Measurements from ENCODE around the gene ADGRD2. TPM values are rescaled to one million over a fixed set of nuclear protein-coding genes. Genes with fewer than 3 reads are reported as not detected.

Gene ADGRD2
- total RNA-seq, 1 experiment from 2014 or later = not detected

DNA sequence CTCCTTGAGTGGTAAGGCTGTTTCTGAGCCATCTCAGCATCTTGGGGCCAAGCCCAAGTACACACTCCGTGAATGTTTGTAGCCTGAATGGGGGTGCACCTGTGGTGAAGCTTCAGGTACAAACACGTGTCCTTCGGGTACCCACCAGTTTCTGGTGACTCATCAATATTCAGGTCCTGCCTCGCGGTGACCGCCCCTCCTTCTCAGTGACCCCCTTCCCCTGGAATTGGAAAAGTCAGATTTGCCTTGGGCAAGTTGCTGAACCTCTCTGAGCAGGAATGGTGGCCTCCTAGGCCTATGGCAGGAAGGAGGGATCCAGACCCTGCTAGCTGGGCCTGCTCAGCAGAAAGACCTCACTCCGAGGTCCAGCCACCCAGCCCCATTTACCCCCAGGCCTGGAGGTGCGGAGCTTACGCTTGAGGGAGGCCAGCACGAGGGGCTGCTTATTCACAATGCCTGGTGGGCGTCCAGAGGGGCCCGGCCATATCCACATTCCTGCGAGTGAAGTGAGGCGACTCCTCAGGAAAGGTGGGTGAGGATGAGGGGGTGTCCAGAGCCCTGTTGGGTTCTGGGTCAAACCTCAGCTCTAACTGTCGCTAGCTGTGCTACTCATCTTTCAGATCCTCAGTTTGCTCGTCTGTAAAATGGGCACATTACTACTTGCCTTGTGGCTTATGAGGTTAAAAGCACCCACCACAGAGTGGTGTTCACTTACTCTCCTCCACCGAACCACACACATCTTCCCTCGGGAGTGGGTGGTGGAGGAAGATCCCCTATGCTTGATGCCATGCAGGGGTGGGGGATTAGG is 7.0 kb downstream of the ADGRD2 start:
- ChIA-PET POLR2A (no interaction called here), RAD21 (ENCODE audit: low non-redundant PET in 1 of 2, low total read pairs in 2 of 2, uncharacterized antibody in 2 of 2, unreplicated experiment in 2 of 2) (no interaction called here), CTCF (no interaction called here)
- Histone ChIP-seq H3K27me3 (ENCODE audit: insufficient read depth, low read length) (no peaks in the 10 kb centered on the region), H2AFZ (ENCODE audit: low read depth, low read length, poor library complexity, severe bottlenecking) (no peak overlapping the region), H4K20me1 (ENCODE audit: insufficient read depth) (no peaks in the 10 kb centered on the region), H3K4me1 (ENCODE audit: control insufficient read depth in 1 of 2, insufficient read depth in 2 of 2, low read length in 2 of 2) (peaks cover 6 to 16% of the 10 kb centered on the region in 2 experiments; a peak in 2 of 4 replicates), H3K4me2 (ENCODE audit: low read length) (no peak overlapping the region), H3K27ac (ENCODE audit: low read depth, low read length) (no peak overlapping the region), H3K9ac (ENCODE audit: low read length) (no peak overlapping the region), H3K4me3 (replicated peaks in 1 of 2; ENCODE audit: low read depth in 1 of 2, low read length in 2 of 2) (no peak overlapping the region), H3K79me2 (ENCODE audit: insufficient read depth, low read length) (no peaks in the 10 kb centered on the region), H3K9me2 (ENCODE audit: insufficient read depth) (no peaks in the 10 kb centered on the region), H3K36me3 (ENCODE audit: control insufficient read depth in 1 of 2, insufficient read depth in 2 of 2, low read length in 2 of 2) (no peaks in the 10 kb centered on the region), H3K9me3 (ENCODE audit: control insufficient read depth in 1 of 2, insufficient read depth in 1 of 2, low read depth in 1 of 2, low read length in 2 of 2) (no peaks in the 10 kb centered on the region)
- intact Hi-C loops (cut with micrococcal nuclease) = no loop called here
- BruUV-seq (replicated peaks) = no TSS peak
- DNase-seq (ENCODE audit: low read depth, low spot score) (no peak), ATAC-seq (no peak)
- TF ChIP-seq EZH2 (IDR thresholded peaks at IDR 0.05) (no peak), CBX3 (IDR thresholded peaks at IDR 0.05; ENCODE audit: low read depth) (no peak), YY1 (IDR thresholded peaks at IDR 0.05; ENCODE audit: extremely low read depth, insufficient replicate concordance, low read depth, low read length) (no peak), JUND (IDR thresholded peaks at IDR 0.05) (no peak), SIN3A (IDR thresholded peaks at IDR 0.05; ENCODE audit: low read depth) (no peak), TCF7L2 (IDR thresholded peaks at IDR 0.05; ENCODE audit: borderline replicate concordance, extremely low read depth, insufficient read depth, insufficient read length) (no peak), CEBPB (IDR thresholded peaks at IDR 0.05; ENCODE audit: low read depth) (no peak), ZFX (IDR thresholded peaks at IDR 0.05) (no peak)
- TF ChIP-seq, protein P1, sequence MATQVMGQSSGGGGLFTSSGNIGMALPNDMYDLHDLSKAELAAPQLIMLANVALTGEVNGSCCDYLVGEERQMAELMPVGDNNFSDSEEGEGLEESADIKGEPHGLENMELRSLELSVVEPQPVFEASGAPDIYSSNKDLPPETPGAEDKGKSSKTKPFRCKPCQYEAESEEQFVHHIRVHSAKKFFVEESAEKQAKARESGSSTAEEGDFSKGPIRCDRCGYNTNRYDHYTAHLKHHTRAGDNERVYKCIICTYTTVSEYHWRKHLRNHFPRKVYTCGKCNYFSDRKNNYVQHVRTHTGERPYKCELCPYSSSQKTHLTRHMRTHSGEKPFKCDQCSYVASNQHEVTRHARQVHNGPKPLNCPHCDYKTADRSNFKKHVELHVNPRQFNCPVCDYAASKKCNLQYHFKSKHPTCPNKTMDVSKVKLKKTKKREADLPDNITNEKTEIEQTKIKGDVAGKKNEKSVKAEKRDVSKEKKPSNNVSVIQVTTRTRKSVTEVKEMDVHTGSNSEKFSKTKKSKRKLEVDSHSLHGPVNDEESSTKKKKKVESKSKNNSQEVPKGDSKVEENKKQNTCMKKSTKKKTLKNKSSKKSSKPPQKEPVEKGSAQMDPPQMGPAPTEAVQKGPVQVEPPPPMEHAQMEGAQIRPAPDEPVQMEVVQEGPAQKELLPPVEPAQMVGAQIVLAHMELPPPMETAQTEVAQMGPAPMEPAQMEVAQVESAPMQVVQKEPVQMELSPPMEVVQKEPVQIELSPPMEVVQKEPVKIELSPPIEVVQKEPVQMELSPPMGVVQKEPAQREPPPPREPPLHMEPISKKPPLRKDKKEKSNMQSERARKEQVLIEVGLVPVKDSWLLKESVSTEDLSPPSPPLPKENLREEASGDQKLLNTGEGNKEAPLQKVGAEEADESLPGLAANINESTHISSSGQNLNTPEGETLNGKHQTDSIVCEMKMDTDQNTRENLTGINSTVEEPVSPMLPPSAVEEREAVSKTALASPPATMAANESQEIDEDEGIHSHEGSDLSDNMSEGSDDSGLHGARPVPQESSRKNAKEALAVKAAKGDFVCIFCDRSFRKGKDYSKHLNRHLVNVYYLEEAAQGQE (IDR thresholded peaks at IDR 0.05; ENCODE audit: low read depth) = no peak

Measured in HCT116 (cell line).